GM21423 (cell line): ENCODE data around the gene CCNY.
"Not testable (repeated sequence)": the region's sequence is repeated elsewhere in the genome, so short reads cannot be mapped to it uniquely, and the experiment has no call there.

Source experiments
- ATAC-seq: cut with Tn5 transposase; IDR thresholded peaks from one replicate; pipeline ENCODE4 v1.9.1; 2021; ENCODE audit warnings: mild to moderate bottlenecking, moderate library complexity; ENCODE audit not compliant: unreplicated experiment

CCNY gene

DNA sequence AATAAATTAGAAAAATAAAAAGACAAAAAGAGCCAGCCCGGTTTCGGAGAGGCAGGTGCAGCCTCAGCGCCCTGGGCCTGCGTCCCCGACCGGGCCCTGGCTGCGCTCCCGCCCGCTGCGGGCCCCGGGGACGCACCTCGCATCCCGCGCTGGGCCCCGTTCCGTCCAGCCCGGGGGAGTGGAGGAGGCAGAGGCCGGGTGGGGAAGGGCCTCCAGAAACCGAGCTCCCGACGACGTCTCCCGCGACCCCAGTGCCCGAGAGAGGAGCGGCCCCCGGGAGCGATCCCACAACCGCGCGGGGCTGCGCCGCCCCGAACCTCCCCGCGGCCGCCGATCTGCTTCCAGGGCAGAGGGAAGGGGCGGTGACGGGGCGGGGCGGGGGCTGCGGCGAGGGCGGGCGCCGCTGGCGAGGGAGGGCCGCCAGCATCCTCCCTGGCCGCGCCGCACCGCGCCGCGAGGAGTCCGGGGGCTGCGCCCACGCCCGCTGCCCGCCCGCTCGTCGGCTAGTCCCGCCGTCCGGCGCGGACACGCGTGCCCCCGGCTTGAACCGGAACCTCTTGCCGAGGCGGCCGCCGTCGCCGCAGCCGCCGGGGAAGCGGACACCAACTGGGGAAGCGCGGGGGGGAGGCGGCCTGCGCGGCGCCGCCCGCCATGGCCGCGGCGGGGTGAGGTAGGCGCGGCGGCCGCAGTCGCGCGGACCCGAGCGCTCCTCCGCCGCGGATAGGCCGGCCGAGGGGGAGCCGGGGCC is at the start of gene CCNY:
Gene CCNY (plus strand): TSS at position 426 of the 748 bp plus-strand sequence. CDS start 545 bp downstream, outside the sequence.
- peak; percentile 66 for ATAC-seq

GRCh38 chr10:35289198-35289597 is 47.1 kb upstream of the CCNY start:
- ATAC-seq = no peak

GRCh38 chr10:35294506-35294905 is 41.8 kb upstream of the CCNY start:
- ATAC-seq = no peak

DNA sequence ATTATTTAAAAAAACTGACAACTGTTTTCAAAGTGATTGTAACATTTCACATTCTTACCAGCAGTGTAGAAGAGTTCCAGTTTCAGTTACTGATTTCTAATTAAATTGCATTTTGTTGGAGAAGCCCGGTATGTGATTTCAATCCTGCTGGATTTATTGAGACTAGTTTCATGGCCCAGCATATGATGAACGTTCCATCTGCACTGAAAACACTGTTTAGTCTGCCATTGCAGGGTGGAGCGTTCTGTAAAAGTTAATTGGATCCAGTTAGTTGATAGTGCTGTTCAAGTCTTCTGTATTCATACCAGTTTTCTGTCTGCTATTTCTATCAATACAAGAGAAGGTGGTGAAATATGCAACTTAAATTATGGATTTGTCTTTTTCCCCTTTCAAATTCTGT is 37.3 kb upstream of the CCNY start:
- ATAC-seq = no peak

- peak; percentile 90 for ATAC-seq
Observed at GRCh38 chr10:35300063-35300699, 36.1 kb upstream of the CCNY start.

DNA sequence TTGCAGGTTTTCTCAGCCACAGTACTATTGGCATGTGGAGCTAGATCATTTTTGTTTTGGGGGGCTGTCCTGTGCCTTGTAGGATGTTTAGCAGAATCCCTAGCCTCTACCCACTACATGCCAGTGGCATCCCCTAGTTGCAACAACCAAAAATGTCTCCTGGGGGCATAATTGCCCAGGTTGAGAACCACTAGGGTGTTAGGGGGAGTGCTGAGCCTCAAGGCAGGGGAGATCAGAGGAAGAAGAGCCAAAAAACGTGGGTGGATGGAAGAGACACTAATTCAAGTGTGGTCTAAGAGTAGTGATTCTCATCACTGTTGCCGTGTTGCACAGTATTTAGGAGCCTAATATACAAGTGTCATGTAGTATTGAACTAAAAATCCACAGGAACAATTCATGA is 31.7 kb upstream of the CCNY start:
- no peak for ATAC-seq

DNA sequence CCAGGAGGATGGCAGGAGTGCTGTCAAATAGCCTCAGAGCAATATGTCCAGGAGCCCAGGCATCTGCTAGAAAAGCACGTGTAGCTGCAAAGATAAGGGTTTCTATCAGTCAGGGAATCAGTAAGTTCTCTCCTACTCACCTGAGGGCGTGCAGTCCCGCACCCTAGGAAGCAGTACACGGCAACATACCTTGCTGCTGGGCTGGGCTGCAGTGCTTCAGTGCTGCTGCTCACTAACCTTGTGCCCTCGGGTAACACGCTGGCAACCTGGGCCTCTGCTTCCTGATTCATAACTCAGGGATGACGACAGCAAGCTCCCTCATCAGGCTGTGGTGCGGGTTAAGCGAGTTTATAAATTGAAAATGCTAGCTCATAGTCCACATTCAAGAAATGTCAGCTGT is 29.5 kb upstream of the CCNY start:
- no peak for ATAC-seq

DNA sequence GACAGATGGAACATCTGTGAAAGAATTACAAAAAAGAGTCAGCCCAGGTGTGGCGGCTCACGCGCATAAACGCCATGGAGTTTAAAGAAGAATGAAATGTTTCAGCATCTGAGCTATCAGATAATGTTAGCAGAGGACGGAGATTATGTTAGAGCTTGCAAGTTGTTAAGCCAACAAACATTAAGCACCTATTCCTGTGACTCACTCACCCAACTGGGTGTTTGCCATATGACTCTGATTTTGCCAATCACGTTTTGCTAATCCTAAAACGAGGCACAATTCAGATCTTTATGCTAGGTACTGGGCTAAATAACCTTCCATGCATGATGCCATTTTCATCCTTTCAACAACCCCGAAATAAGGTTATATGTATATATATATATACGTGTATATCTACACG is 29.0 kb upstream of the CCNY start:
- ATAC-seq = no peak

- no peak for ATAC-seq
Observed at GRCh38 chr10:35308809-35309208, 27.5 kb upstream of the CCNY start.

DNA sequence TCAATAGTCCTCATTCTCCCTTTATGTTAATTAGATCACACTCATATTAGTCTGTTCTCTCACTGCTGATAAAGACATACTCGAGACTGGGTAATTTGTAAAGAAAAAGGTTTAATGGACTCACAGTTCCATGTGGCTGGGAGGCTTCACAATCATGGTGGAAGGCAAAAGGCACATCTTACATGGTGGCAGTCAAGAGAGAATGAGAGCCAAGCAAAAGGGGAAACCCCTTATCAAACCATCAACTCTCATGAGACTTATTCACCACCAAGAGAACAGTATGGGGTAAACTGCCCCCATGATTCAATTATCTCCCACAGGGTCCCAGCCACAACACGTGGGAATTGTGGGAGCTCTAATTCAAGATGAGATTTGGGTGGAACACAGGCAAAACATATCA is 22.2 kb upstream of the CCNY start:
- not testable (repeated sequence) for ATAC-seq

DNA sequence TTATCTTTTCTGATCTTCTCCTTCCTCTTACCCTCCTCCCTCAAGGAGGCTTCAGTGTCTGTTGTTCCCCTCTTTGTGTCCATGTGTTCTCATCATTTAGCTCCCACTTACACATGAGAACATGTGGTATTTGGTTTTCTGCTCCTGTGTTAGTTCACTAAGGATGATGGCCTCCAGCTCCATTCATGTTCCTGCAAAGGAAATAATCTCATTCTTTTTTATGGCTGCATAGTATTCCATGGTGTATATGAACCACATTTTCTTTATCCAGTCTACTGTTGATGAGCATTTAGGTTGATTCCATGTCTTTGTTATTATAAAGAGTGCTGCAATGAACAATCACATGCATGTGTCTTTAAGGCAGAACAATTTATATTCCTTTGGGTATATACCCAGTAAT is 21.1 kb upstream of the CCNY start:
- ATAC-seq = not testable (repeated sequence)

DNA sequence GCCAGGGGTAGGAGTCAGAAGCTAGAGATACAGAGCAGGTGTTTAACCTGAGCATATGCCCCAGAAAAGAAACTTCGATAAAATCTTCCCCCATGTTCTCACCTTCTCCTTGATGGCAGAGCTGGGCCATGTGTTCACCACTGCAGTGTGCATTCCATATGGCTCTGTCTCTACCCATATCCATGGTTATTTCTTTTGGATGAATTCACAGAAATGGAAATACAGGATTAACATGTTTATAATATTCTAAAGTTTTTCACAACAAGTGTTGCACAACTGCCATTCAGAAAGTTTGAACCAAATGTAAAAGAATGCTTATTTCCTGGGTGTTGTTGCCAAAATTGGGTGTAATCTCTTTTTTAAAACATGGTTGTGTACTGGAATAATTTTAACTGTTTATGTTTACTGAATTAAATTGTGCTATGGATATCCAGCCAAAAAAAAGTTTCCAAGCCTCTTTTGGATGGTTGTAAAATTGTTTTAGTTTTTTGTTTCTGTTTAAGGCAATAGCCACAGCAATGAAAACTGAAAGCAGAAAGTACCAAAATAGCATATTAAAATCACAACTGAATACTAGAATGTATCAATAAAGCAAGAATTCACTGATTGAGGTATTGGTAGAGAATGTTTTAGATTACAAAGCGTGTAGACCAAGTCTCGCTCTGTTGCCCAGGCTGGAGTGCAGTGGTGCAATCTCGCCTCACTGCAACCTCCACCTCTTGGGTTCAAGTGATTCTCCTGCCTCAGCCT is 19.9 kb upstream of the CCNY start:
- ATAC-seq = no peak

- ATAC-seq = no peak
Observed at GRCh38 chr10:35318551-35318950, 17.8 kb upstream of the CCNY start.

DNA sequence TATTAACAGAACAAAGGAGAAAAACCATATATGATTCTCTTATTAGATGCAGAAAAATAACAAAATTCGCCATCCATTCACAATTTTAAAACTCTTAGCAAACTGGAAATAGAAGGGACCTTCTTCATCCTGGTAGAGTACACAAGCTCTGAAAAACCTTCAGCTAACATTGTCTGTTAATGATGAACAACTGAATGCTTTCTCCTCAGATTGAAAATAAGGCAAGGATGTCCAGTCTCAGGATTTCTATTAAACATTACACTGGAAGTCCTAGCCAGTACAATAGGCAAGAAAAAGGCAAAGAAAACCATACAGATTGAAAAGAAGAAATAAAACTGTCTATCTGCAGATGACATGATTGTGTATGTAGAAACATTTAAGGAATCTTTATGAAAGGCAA is 16.0 kb upstream of the CCNY start:
- no peak for ATAC-seq

DNA sequence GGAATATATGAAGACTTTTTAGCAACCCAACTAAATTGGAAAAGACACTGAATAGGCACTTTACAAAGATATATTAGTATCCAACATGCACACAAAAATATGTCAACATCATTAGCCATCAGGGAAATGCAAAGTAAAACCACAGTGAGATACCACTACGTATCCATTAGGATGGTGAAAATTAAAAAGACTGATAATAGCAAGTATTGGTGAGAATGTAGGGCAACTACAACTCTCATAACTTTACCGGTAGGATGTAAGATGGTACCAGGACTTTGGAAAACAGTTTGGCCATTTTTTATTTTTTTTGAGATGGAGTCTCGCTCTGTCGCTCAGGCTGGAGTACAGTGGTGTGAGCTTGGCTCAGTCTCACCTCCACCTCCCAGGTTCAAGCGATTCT is 13.7 kb upstream of the CCNY start:
- no peak for ATAC-seq

GRCh38 chr10:35324196-35324595 is 12.1 kb upstream of the CCNY start:
- ATAC-seq = no peak

DNA sequence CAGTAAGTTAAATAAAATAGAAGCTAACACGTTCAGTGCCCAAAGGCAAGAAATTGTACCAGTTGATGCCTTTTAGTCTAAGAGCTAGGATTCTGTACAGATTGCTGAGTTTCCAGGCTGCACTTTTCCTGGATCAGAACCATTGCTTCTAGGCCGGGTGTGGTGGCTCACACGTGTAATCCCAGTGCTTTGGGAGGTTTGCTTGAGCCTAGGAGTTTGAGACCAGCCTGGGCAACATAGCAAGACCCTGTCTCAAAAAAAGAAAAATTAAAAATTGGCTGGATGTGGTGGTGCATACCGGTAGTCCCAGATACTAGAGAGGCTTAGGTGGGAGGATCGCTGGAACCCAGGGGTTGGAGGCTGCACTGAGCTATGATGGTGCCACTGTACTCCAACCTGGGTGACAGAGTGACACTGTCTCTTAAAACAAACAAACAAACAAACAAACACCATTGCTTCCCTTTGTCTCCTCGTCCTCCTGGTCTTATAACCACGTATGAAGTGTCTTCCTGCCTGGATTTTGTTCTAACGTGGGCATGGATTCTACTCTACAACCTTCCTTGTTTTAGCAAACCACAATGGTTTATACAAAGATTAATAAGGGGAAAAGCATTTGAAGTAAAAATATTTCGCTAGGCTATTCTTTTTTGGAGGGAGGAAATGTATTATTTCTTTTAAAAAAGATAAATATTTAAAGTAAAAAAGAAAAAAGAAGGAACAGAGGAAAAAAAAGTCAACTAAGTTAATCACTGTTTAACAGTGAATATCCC is 9.7 kb upstream of the CCNY start:
- ATAC-seq = no peak

- no peak for ATAC-seq
Observed at GRCh38 chr10:35327790-35328403, 8.4 kb upstream of the CCNY start.

GRCh38 chr10:35328404-35329037 is 7.8 kb upstream of the CCNY start:
- ATAC-seq = no peak

DNA sequence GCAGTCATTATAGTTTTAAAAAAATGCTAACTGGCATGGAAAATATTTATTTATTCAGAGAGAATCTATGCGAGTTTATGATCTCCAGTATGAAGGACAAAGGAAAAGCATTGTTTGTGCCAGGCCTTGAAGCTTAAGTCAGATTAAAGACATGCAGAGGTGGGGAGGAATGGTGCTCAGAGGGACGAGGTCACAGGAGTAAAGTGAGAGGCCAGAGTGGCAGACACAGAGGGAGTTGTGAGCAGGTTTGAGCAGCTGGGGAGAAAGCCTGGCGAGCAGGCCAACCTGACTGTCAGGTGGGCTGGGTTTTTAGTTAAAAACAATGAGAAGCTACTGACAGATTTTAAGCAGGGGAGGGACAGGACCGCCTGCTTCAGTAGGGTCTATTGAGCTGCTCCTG is 6.8 kb upstream of the CCNY start:
- ATAC-seq = no peak
